Measurements from ENCODE around the gene SSTR3. TPM values are rescaled to one million over a fixed set of nuclear protein-coding genes. Genes with fewer than 3 reads are reported as not detected.
A peak's percentile ranks its signal among the peaks of the same experiment; 100 is the strongest.

The SSTR3 gene
- total RNA-seq, 1 donor from 2014 or later: not detected

DNA sequence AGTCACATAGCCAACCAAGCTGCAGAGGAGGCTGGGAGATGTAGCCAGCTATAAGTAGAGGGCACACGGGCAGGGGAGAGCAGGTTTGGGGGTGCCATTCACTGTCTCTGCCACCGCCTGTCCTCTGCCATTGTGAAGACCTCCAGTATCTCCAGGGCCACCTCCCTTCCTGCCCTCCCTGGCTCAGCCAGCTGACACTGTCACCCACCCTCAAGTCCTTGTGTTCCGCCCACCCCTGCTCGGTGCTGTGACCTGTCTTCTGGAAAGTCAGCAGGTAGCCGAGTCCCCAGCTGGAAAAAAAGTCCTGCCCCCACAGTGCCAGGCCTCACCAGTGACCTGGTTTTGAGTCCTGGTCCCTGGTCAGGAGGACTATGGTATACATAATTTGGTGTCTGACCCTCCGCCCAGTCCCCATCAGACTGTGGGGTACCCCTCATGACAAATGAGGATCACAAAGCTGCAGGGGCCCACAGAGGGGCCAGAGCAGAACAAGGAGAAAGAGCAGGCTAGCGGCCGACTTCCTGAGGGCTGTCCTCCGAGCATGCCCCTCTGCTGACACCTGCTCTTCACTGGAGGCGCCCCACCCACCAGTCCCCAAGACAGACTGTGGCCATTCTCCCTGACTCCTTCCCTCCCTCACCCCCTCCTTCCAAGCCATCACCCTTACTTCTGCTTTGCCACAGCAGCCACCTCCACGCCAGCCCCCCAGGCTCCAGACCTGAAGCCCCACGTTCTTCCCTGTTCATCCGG lies 55.4 kb downstream of the SSTR3 start:
- TF ChIP-seq CTCF (IDR thresholded peaks at IDR 0.05; ENCODE audit: insufficient read depth, low read depth, low read length): no peak
- TF ChIP-seq EZH2 (IDR thresholded peaks at IDR 0.05; ENCODE audit: insufficient read depth, low read length): no peak
- DNase-seq (ENCODE audit: low read depth): no peak
- Mint-ChIP-seq H3K4me1 (ENCODE audit: low read depth, unreplicated experiment) (peaks cover 3% of the 10 kb centered on the region), H3K36me3 (ENCODE audit: low read depth, unreplicated experiment) (peaks cover 6% of the 10 kb centered on the region), H3K9me3 (ENCODE audit: unreplicated experiment) (peaks cover 13% of the 10 kb centered on the region), H3K27me3 (ENCODE audit: low read depth, unreplicated experiment) (peaks cover 45% of the 10 kb centered on the region), H3K4me3 (ENCODE audit: unreplicated experiment) (no peak overlapping the region), H3K27ac (ENCODE audit: unreplicated experiment) (peak overlapping the region; percentile 47)
- Histone ChIP-seq H3K4me3 (ENCODE audit: insufficient read depth, low read depth, low read length) (no peak overlapping the region), H4K20me1 (ENCODE audit: insufficient read depth, low read length) (no peaks in the 10 kb centered on the region), H3K9ac (ENCODE audit: low read length) (no peak overlapping the region), H3K27me3 (ENCODE audit: insufficient read depth, low read length) (peaks cover 11% of the 10 kb centered on the region), H2AFZ (ENCODE audit: low read depth, low read length) (no peak overlapping the region), H3K4me1 (ENCODE audit: insufficient read depth, low read length) (peaks cover 7% of the 10 kb centered on the region), H3K27ac (ENCODE audit: low read depth, low read length) (no peak overlapping the region), H3K79me2 (ENCODE audit: insufficient read depth, low read length) (no peaks in the 10 kb centered on the region), H3K9me3 (ENCODE audit: insufficient read depth, low read depth, low read length) (peaks cover 8% of the 10 kb centered on the region), H3K36me3 (ENCODE audit: insufficient read depth, low read length) (no peaks in the 10 kb centered on the region), H3K4me2 (ENCODE audit: low read length) (no peak overlapping the region)
- no peak for FAIRE-seq

DNA sequence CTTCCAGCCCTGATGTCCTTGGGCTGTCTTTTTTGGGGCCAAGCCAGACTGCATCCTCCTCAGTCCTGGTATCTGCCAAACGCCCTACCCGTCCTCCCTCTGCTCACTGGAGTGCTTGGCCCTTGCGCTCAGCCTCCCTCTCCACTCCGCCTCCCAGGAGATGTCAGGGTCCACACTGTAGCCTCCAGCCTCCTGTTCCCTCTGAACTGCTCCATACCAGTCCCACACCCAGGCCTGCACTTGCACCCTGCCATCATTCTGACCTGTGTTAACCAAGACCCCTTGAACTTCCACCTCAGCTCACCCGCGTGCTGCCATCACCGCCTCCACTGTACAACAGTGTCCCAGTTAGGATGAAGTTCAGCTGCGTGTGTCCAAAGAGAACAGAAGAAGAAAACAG lies 56.3 kb downstream of the SSTR3 start:
- FAIRE-seq: no peak
- Histone ChIP-seq H4K20me1 (ENCODE audit: insufficient read depth, low read length) (no peaks in the 10 kb centered on the region), H2AFZ (ENCODE audit: low read depth, low read length) (no peak overlapping the region), H3K4me3 (ENCODE audit: insufficient read depth, low read depth, low read length) (no peak overlapping the region), H3K9me3 (ENCODE audit: insufficient read depth, low read depth, low read length) (peaks cover 5% of the 10 kb centered on the region), H3K36me3 (ENCODE audit: insufficient read depth, low read length) (no peaks in the 10 kb centered on the region), H3K4me1 (ENCODE audit: insufficient read depth, low read length) (peaks cover 7% of the 10 kb centered on the region), H3K27ac (ENCODE audit: low read depth, low read length) (no peak overlapping the region), H3K4me2 (ENCODE audit: low read length) (no peak overlapping the region), H3K27me3 (ENCODE audit: insufficient read depth, low read length) (peaks cover 11% of the 10 kb centered on the region), H3K79me2 (ENCODE audit: insufficient read depth, low read length) (no peaks in the 10 kb centered on the region), H3K9ac (ENCODE audit: low read length) (no peak overlapping the region)
- peaks cover 3% of the 10 kb centered on the region for H3K4me1 Mint-ChIP-seq (ENCODE audit: low read depth, unreplicated experiment)
- TF ChIP-seq EZH2 (IDR thresholded peaks at IDR 0.05; ENCODE audit: insufficient read depth, low read length): no peak
- TF ChIP-seq CTCF (IDR thresholded peaks at IDR 0.05; ENCODE audit: insufficient read depth, low read depth, low read length): no peak
- peaks cover 45% of the 10 kb centered on the region for H3K27me3 Mint-ChIP-seq (ENCODE audit: low read depth, unreplicated experiment)
- H3K36me3 Mint-ChIP-seq (ENCODE audit: low read depth, unreplicated experiment): peaks cover 6% of the 10 kb centered on the region
- H3K9me3 Mint-ChIP-seq (ENCODE audit: unreplicated experiment): peaks cover 13% of the 10 kb centered on the region
- no peak overlapping the region for H3K4me3 Mint-ChIP-seq (ENCODE audit: unreplicated experiment)
- no peak overlapping the region for H3K27ac Mint-ChIP-seq (ENCODE audit: unreplicated experiment)
- no peak for DNase-seq (ENCODE audit: low read depth)
